A673 (cell line): ENCODE measurements around the gene DEAF1.

Source experiments
- CTCF ChIP-seq: fragments of 300-800, 200-600 bp; sonication (generic); conservative IDR thresholded peaks from 2 replicates; pipeline ENCODE4 v1.5.1; 2017; ENCODE audit warnings: low read depth, mild to moderate bottlenecking, antibody characterized with exemption, low read length, moderate library complexity, mixed read lengths
- EZH2 ChIP-seq: fragments of 200-600 bp; sonication (generic); IDR thresholded peaks from 2 replicates; pipeline ENCODE4 v1.6.1; 2017; ENCODE audit warnings: borderline replicate concordance, low read depth, mild to moderate bottlenecking, mixed read lengths, antibody characterized with exemption, low read length; ENCODE audit not compliant: poor library complexity, severe bottlenecking

DNA sequence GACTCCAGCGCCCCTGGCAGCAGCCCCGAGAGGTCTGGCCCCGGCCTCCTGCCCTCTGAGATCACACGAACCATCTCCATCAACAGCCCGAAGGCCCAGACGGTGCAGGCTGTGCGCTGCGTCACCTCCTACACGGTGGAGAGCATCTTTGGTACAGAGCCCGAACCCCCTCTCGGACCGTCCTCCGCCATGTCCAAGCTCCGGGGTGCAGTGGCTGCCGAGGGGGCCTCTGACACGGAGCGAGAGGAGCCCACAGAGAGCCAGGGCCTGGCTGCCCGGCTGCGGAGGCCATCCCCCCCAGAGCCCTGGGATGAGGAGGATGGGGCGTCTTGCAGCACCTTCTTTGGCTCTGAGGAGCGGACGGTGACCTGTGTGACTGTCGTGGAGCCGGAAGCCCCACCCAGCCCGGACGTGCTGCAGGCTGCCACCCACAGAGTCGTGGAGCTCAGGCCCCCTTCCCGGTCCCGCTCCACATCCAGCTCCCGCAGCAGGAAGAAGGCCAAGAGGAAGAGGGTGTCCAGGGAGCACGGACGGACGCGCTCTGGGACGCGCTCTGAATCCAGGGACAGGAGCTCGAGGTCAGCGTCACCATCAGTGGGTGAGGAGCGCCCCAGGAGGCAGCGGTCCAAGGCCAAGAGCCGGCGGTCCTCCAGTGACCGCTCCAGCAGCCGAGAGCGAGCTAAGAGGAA is 86.9 kb downstream of the DEAF1 start:
- TF ChIP-seq CTCF (no peak), EZH2 (no peak)
